Epithelial cell of esophagus (primary cell): ENCODE results near the gene CD48.
"Not testable (repeated sequence)": the region's sequence is repeated elsewhere in the genome, so short reads cannot be mapped to it uniquely, and the experiment has no call there.

Experiments
- DNase-seq: peaks from one replicate; pipeline ENCODE4 v3.0.0; 2010; ENCODE audit warnings: low read depth
- H3K4me3 ChIP-seq: 2 replicates; pipeline ENCODE4 v1.5.1; 2011; ENCODE audit warnings: mild to moderate bottlenecking, low read length, control low read depth
- TF ChIP-seq, protein P1 (sequence below): IDR thresholded peaks from 2 replicates; pipeline ENCODE4 v1.5.1; 2011; ENCODE audit warnings: low read depth, mild to moderate bottlenecking, low read length, control low read depth, inconsistent platforms; ENCODE audit not compliant: insufficient read depth; ENCODE audit errors: missing control alignments

The CD48 gene

DNA sequence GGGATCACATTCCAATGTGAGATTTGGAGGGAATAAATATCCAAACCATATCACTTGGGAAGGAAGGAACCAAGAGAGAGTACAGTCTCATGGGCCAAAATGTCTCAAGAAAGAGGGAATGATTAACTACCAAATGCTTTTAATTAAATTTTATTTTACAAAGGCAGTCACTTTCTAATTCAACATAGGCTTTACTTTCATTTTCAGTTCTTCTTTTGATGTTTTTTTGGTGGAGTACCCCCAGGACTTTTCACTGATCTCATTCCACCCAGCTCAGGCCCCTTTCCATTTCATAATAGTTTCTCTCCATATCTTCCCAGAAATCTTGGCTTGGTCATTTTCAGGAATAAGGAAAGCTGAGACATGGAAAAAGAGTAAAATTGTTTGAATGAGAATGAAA is 22.3 kb upstream of the CD48 start:
- no peak overlapping the region for H3K4me3 ChIP-seq

DNA sequence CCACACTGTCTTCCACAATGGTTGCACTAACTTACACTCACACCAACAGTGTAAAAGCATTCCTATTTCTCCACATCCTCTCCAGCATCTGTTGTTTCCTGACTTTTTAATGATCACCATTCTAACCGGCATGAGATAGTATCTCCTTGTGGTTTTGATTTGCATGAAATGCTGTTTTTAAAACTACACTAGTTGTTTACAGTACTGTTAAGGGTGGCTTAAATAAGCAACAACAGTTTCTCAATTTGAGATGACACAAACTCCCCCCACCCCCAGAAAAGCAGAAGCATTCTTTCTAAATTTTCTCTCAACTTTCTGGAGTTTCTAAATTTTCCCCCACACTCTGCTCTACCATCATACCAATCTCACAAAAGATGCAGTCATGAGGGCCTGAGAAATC is 20.4 kb upstream of the CD48 start:
- no peak overlapping the region for H3K4me3 ChIP-seq
- no peak for DNase-seq
- TF ChIP-seq, protein P1, sequence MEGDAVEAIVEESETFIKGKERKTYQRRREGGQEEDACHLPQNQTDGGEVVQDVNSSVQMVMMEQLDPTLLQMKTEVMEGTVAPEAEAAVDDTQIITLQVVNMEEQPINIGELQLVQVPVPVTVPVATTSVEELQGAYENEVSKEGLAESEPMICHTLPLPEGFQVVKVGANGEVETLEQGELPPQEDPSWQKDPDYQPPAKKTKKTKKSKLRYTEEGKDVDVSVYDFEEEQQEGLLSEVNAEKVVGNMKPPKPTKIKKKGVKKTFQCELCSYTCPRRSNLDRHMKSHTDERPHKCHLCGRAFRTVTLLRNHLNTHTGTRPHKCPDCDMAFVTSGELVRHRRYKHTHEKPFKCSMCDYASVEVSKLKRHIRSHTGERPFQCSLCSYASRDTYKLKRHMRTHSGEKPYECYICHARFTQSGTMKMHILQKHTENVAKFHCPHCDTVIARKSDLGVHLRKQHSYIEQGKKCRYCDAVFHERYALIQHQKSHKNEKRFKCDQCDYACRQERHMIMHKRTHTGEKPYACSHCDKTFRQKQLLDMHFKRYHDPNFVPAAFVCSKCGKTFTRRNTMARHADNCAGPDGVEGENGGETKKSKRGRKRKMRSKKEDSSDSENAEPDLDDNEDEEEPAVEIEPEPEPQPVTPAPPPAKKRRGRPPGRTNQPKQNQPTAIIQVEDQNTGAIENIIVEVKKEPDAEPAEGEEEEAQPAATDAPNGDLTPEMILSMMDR, result no peak

More for the DNA sequence above, 22.3 kb upstream of the CD48 start:
- DNase-seq, result no peak
- TF ChIP-seq, protein P1, result no peak

DNA sequence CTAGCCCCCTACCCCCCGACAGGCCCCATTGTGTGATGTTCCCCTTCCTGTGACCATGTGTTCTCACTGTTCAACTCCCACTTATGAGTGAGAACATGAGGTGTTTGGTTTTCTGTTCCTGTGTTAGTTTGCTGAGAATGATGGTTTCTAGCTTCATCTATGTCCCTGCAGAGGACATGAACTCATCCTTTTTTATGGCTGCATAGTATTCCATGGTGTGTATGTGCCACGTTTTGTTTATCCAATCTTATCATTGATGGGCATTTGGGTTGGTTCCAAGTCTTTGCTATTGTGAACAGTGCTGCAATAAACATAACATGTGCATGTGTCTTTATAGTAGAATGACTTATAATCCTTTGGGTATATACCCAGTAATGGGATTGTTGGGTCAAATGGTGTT is 19.9 kb upstream of the CD48 start:
- DNase-seq, H3K4me3 ChIP-seq: not testable (repeated sequence)

DNA sequence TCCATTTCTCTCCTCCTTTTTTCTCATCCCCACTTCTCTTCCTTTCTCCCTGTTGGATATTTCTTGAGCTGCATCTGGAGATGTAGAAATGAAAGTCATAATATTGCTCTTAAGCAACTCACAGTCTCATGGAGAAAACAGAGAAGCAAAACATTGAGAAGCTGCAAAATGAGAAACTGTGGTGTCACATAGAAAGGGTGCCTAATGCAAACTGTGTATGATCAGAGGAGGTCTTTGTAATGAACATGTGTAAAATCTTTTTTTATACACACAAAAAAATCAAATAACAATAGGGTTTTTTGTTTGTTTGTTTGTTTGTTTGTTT is 15.7 kb upstream of the CD48 start:
- H3K4me3 ChIP-seq, result no peak overlapping the region
- TF ChIP-seq, protein P1, result no peak
- DNase-seq, result no peak

DNA sequence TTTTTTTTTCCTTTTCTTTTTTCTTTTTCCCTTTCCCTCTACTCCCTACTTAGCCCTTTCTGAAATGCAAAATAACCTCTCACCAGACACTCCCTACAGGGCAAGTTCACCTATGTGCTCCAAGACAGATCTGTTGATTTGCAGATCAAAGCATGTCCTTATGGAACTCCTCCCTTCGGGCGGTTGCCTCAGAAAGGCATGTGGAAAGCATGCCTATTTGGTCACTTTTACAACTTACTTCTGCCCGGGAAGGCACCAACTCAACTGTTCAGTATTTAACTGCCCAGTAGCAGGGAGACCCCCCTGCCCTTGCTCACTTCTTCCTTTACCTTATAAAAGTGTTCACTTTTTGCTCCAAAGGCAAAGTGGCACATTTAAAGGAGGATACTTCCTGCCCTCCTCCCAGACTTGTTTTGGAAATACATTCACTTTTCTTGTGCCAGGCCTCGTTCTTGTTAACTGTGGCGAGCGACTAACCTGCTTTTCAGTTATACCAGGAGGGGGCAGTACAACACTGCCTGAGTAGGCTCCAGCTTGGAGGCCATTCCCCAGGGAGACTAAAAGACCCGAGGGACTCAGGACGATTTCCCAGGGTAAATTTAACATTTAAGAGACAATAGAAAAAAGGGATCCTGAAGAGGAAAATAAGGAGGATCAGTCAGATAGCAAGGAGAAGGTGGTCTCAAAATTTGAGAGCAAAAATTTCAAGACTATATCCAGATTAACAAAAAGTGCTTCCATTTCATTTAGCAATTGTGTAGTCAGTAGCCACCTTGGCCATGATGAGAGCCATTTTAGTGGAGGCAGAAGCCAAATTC is 15.1 kb upstream of the CD48 start:
- DNase-seq, result peak; percentile 87
- TF ChIP-seq, protein P1, result peak; percentile 92
- no peak overlapping the region for H3K4me3 ChIP-seq

DNA sequence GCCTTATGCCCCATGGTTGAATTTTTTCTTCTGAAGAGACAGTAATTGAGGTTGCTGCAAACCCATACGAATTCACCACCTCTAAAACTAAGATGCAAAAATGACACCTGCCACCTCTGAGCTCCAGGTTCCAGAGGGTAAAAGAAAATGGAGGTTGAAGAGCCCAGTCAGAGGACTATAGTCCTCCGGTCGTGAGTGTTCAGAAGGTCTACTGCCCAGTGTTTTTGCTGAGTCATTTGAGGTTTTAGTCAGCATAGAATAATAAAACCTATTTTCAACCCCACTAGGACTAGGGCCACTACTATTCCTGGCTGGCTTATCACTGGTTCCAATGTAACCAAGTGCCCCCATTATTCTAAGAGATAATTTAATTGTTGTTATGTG is 14.5 kb upstream of the CD48 start:
- peak; percentile 27 for DNase-seq
- TF ChIP-seq, protein P1, result no peak
- H3K4me3 ChIP-seq, result no peak overlapping the region

DNA sequence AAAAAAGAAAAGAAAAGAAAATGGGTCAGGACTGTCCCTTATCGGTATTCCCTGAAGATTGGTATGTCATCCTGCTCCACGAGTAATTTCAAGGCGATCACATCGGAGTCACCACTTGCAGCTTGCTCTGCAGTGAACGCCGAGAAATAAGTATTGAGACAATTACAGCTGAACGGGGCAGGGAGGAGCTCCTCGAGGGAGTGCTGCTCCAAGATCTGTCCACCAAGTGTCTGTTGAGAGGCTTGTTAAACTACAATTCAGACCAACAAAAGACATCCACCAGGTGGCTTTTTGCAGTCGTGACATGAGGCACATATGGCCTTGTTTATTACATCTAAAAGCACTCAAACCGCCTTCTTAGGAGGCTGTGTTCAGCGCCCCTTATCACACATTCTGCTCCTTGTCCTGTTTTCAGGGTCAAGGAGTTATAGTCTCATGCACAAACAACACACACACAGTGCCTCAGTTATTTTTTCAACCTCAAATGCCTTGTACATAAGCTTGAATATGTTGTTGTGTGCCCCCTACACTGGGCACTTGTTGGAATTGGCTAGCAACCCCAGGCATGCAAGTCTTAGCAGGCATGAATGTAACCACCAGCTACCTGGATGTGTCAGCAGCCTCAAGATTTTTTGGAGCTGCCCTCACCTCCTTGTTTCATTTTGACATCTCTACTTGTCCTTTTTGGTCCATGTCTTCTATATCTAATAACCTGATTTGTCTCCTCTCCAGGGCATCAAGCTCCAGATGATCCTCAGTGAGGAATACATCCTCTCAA is 13.0 kb upstream of the CD48 start:
- peak; percentile 54 for DNase-seq
- no peak overlapping the region for H3K4me3 ChIP-seq
- TF ChIP-seq, protein P1, result no peak
